ENCODE measurements around the gene HMCN2.
"Not testable (repeated sequence)": the region's sequence is repeated elsewhere in the genome, so short reads cannot be mapped to it uniquely, and the experiment has no call there.

Gene HMCN2

GRCh38 chr9:130266236-130267098 lies 907 bp downstream of the HMCN2 start:
- no peak for DNase-seq

DNA sequence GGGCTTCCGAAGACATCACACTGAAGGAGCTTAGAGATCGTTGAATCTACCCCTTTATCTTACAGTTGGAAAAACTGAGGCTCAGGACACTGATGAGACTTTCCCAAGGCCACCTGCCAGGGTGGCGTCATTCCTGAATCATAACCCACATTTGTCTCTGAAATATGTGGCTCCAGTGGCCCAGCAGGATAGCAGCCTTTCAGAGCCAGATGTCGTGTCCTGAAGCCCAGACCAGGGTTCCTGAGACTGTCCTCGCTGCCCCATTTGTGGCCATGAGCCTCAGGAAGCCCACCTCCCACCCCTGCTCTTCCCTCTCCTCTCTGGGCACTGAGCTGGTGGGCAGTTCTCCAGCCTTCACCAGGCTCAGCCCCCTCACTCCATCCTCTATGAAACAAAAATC lies 2.4 kb downstream of the HMCN2 start:
- DNase-seq, result no peak

DNA sequence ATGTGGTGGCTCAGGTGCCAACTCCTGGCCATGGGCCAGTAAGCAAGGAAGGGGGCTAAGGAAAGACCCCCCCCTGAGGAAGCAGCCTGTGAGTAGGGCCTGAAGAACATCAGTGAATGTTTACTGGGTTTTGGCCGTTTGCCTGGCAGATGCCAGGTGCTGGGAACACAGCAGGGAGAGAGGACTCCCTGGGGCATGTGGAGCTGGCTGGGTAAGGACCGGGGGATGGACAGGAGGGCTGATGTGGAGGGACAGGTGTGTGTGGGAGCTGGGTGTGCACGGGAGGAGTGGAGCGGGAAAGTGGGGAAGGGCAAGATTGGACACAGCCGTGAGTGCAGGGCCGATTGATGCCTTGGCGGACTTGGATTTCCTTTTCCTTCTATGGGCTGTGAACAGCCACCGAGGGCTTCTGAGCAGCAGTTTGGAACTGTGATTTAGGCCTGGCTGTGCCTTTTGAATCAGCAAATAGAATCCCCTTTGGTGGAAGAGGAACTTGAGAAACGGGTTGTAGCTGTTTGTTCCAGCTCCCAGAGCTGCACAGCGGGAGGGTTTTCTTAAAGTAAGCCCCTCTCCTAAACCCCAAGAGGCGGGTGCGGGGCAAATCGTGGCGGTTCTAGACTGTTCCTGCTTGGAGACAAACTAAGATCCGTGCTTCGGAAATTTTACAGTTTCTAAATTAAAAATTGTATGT lies 3.1 kb downstream of the HMCN2 start:
- no peak for DNase-seq

DNA sequence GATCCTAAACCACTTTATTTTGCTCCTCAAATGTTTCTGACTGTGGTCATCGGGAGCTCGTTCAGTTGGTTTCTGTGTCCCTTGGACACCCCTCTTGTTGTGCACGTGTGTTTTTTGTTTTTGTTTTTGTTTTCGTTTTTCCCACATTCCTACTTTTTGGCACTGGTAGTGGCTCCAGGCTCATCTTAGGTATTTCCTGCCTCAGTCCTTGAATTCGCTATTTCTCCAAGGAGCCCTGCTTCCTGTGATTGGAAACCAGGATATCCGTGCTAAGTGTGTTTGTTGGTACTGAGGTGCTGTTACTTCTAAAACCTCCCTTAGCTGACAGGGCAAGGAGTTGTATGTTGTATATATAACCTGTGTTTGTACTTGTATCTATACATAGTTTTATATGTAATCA lies 5.9 kb downstream of the HMCN2 start:
- no peak for DNase-seq

- DNase-seq, result no peak
These were observed 9.6 kb downstream of the HMCN2 start for GRCh38 chr9:130275156-130275555.

DNA sequence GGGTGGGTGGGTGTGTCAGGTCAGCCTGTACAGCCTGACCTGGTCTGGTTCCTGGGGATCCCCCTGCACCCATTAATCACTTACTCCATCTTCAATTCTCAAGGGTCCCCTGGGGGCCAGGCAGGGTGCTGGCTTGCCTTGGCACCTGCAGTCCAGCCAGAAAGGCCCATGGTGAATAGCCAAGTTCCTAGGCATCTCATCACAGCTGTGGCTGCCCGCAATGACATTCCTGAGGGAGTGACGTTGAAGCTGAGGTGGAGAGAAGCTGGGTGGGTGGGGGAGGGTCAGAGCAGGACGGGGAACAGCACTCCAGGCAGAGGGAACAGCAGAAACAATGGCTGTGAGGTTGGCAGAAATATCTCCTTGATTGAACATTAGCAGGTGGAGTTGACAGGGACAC lies 10.6 kb downstream of the HMCN2 start:
- no peak for DNase-seq

- DNase-seq, result no peak
These were observed 11.4 kb downstream of the HMCN2 start for GRCh38 chr9:130276955-130277354.

DNA sequence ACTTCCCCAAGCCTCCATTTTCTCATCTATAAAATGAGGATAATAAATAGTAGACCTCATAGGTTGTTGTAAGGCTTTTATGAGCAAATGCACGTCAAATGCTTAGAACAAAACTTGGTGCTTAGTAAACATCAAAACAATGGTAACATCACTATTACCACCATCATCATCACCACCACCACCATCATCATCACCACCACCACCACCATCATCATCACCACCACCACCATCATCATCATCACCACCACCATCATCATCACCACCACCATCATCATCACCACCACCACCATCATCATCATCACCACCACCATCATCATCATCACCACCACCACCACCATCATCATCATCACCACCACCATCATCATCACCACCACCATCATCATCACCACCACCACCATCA lies 12.0 kb downstream of the HMCN2 start:
- DNase-seq, result not testable (repeated sequence)

GRCh38 chr9:130283539-130284248 lies 18.1 kb downstream of the HMCN2 start:
- no peak for DNase-seq

DNA sequence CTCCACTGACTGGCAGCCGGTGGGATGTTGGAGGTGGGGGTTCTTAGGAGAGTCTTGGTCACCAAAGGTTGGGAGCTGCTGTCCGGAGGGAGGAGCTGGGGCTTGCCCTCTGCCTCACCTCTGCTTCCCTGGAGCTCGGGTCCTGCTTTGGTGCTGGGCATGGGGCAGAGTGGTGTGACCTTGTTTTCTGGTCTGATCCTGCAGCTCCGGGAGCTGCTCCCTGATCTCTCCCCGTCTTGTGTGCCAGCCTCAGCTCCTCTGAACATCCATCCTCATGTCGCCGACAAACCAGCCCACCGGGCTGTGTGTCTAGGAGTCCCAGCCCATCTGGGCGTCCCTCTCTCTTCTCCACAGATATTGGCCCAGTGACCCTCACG lies 18.7 kb downstream of the HMCN2 start:
- no peak for DNase-seq

GRCh38 chr9:130284690-130285089 lies 19.1 kb downstream of the HMCN2 start:
- no peak for DNase-seq

- DNase-seq, result no peak
These were observed 19.7 kb downstream of the HMCN2 start for GRCh38 chr9:130285271-130285670.

GRCh38 chr9:130286072-130286770 lies 20.7 kb downstream of the HMCN2 start:
- no peak for DNase-seq

GRCh38 chr9:130286781-130287428 lies 21.3 kb downstream of the HMCN2 start:
- no peak for DNase-seq

DNA sequence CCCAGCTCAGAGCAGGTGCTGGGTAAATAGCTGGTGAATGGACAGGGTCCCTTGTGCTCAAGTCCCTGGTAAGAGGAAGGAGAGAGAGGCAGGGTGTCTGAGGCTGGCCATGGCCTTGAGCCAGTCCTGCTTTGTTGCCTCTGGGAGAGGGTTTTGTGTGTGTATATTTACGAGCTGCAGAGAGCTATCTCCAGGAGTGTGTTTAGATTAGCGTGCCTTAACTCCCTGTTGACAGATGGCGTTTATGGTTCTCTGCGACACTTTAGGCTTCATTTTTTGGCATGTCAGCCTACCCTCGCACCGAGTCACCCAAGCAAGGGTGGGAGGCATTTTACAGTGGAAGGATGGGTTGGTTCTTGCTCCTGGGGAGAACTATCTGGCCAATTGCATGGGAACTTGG lies 22.2 kb downstream of the HMCN2 start:
- peak; percentile 75 for DNase-seq

GRCh38 chr9:130288393-130288792 lies 22.8 kb downstream of the HMCN2 start:
- DNase-seq, result peak; percentile 43

- DNase-seq, result no peak
These were observed 23.5 kb downstream of the HMCN2 start for GRCh38 chr9:130288926-130289690.

- no peak for DNase-seq
These were observed 24.2 kb downstream of the HMCN2 start for GRCh38 chr9:130289711-130290241.

- DNase-seq, result no peak
These were observed 25.0 kb downstream of the HMCN2 start for GRCh38 chr9:130290291-130291181.

- DNase-seq, result no peak
These were observed 25.9 kb downstream of the HMCN2 start for GRCh38 chr9:130291474-130291873.
